Stimulated activated CD4-positive, alpha-beta T cell treated with anti-CD3 and anti-CD28 coated beads, Interleukin-4, amount 100 ng/mL, for 48 hours (primary cell): Measurements from ENCODE around the gene AKIRIN2.
"Not testable (repeated sequence)": the region's sequence is repeated elsewhere in the genome, so short reads cannot be mapped to it uniquely, and the experiment has no call there.

Experiments used
- DNase-seq, 2 donors: peaks; one replicate each; pipeline ENCODE4 v3.0.0-alpha.2; 2020; ENCODE audit warnings: low read depth in 2 of 2

The AKIRIN2 gene

DNA sequence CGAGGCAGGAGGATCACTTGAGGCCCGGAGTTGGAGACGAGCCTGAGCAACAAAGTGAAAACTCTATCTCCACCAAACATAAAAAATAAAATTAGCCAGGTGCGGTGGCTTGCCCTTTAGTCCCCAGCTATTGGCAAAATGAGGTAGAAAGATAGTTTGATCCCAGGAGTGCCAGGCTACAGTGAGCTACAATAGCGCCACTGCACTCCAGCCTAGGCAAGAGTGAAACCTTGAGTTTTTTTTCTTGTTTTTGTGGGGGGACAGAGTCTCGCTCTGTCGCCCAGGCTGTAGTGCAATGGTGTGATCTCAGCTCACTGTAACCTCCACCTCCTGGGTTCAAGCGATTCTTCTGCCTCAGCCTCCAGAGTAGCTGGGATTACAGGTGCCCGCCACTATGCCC lies 14.1 kb downstream of the AKIRIN2 start:
- DNase-seq, result not testable (repeated sequence)

DNA sequence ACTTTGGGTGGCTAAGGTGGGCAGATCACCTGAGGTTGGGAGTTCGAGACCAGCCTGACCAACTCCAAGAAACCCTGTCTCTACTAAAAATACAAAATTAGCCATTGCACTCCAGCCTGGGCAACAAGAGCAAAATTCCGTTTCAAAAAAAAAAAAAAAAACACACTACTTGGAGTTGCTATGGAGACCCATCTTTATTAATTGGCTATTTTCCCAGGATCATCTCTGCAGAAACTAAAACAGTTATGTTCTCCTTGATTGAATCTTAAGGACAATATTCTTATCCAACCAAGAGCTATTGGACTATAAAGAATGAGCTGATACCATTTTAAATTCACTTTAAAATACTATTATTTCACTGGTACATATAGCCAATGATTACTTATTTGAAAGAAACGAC lies 14.7 kb downstream of the AKIRIN2 start:
- no peak for DNase-seq

GRCh38 chr6:87686636-87687205 lies 15.3 kb downstream of the AKIRIN2 start:
- not testable (repeated sequence) for DNase-seq

GRCh38 chr6:87684895-87685654 lies 17.0 kb downstream of the AKIRIN2 start:
- DNase-seq, result no peak

DNA sequence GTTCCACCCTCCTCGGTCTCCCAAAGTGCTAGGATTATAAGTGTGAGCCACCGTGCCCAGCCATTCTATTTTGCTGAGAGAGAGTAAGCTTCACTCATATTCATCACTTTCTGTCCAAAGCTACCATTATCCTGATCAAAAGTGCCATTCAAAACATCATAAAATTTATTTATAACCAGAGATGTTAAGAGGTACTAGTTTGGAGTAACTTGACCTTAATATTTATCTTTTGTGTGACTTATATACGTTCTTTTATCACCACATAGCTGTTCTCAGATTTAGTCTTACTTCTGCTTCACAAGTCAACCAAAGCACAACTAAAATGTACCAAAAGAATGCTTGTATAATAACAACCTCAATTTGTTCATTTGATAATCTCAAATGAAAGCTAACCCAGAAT lies 18.1 kb downstream of the AKIRIN2 start:
- no peak for DNase-seq

GRCh38 chr6:87682310-87682709 lies 19.7 kb downstream of the AKIRIN2 start:
- no peak for DNase-seq

- no peak for DNase-seq
Observed at GRCh38 chr6:87675004-87675681, 26.9 kb downstream of the AKIRIN2 start.

- no peak for DNase-seq
Observed at GRCh38 chr6:87674290-87674689, 27.7 kb downstream of the AKIRIN2 start.

GRCh38 chr6:87673237-87673636 lies 28.8 kb downstream of the AKIRIN2 start:
- DNase-seq, result no peak

DNA sequence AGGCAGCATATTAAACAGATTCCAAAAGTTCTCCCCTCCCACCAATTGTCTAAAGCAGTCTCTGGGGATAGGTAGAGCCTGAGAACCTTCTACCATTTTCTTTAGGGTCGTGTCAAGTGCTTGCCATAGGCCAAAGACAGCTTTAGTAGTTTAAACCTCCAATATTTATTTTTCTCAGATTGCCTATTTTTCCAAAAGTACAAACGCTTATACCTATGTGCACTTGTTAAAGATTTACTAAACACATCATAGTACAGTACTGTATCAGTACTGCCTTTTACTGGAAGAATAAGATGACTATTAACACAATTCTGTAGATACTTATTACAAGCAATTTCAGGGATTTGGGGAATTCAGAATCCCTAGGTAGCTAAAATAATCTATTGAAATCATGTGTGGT lies 29.4 kb downstream of the AKIRIN2 start:
- DNase-seq, result no peak

GRCh38 chr6:87671555-87672029 lies 30.4 kb downstream of the AKIRIN2 start:
- DNase-seq, result no peak

DNA sequence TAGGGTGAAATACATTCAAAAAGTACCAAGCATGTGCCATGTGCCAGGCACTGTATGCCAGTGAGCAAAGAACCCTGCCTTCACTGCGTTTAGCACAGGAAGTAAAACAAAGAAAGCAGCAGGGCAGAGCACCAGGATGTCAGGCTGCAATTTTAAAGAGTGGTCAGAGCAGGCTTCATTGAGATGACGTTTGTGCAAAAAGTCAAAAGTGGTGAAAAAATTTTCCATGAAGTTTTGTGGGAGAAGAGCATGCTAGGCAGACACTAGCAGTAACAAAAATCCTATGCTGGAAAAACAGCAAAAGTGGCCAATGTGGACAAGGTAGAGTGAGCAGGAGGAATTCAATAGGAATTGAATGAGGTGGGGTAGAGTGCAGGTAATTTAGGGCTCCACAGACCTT lies 31.3 kb downstream of the AKIRIN2 start:
- DNase-seq, result no peak

DNA sequence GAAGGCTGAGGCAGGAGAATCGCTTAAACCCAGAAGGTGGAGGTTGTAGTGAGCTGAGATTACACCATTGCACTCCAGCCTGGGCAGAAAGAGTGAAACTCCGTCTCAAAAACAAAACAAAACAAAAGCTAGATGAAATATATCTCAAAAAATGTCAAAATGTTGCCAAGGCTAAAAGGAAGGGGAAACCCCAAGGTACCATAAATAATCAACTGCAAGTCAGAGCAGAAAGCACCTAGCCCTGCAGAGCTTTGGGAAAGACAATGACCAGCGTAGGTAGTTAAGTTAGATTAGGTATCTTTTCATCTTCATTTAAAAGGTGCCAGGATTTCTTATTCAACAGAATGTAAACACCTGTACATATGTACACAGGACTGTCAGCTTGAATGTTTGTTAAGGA lies 33.0 kb downstream of the AKIRIN2 start:
- DNase-seq, result no peak

DNA sequence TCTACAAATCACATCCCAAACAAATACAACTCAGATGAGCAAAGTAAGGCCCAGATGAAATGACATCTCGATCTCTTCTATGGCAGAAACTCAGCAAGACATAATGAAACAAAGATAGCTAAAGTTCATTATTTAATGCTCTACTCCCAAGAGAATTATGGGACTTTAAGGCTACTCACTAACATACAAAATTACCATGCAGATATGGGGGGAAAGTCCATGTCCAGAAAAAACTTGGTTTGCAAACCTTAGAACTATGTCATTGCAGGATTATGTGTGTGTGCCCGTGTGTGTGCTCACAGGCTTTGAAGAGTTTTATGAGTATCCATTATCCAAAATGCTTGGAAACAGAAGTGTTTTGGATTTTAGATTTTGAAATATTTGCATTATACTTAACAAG lies 34.0 kb downstream of the AKIRIN2 start:
- DNase-seq, result no peak

GRCh38 chr6:87667032-87667431 lies 35.0 kb downstream of the AKIRIN2 start:
- DNase-seq, result no peak

DNA sequence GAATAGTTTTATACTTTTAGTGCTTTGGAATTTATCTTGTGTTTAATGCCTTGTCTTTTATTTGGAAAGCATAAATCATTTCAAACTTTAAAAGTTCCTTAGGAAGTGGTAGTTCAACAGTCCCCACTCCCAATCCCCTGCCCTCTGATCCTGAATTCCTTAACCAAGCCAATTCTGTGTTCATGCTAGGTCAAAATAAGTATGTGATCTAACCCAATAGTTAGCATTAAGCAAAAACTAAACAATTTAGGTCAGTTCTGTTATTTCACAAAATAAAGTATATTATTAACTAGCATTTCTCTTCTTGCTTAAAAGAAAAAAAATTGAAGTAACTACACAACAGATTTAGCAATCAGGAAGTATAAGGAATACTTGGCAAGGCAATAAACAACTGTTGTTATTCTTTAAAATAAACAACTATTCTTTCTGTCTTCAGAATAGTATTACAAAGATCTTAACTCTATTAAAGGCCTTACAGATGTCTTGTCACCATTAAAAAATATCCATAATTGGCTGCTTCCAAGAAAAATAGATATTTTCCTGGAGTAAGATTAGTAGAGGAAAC lies 37.0 kb downstream of the AKIRIN2 start:
- no peak for DNase-seq

GRCh38 chr6:87663434-87663833 lies 38.6 kb downstream of the AKIRIN2 start:
- DNase-seq, result no peak

DNA sequence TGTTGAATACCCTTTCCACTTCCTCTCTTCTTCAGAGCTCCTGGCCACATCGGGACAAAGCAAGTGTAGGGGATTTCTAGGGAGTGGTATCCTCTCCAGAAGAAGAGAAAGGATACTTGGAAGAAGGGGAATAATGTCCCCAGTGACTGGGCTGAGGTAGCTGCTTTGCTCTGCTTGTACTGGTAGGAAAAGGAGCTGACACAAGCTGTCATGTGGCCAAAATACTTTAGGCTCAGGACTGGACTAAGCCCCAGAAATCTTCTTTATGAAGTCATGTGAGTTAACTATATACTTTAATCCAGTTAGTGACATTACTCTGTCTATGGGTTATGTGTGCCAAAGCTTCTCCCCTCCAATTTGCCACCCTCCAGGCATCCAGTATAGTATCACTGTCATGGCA lies 40.5 kb downstream of the AKIRIN2 start:
- DNase-seq, result no peak

GRCh38 chr6:87661016-87661415 lies 41.0 kb downstream of the AKIRIN2 start:
- no peak for DNase-seq

GRCh38 chr6:87660226-87660911 lies 41.7 kb downstream of the AKIRIN2 start:
- no peak for DNase-seq

GRCh38 chr6:87658516-87658915 lies 43.5 kb downstream of the AKIRIN2 start:
- no peak for DNase-seq

- DNase-seq, result no peak
Observed at GRCh38 chr6:87656857-87657256, 45.2 kb downstream of the AKIRIN2 start.
